IPS-15b (cell line): ENCODE results near the gene LSM7.

Experiments
- H3K27me3 ChIP-seq: one replicate; pipeline ENCODE4 v1.6.1; 2013; ENCODE audit warnings: low read length; ENCODE audit not compliant: control insufficient read depth, insufficient read depth
- H3K36me3 ChIP-seq: one replicate; pipeline ENCODE4 v1.6.1; 2013; ENCODE audit warnings: low read length; ENCODE audit not compliant: control insufficient read depth, insufficient read depth
- H3K4me1 ChIP-seq: one replicate; pipeline ENCODE4 v1.6.1; 2013; ENCODE audit warnings: mild to moderate bottlenecking, low read length; ENCODE audit not compliant: control insufficient read depth, insufficient read depth
- H3K4me3 ChIP-seq: one replicate; pipeline ENCODE4 v1.5.1; 2013; ENCODE audit warnings: low read depth, low read length
- H3K9ac ChIP-seq: one replicate; pipeline ENCODE4 v1.6.1; 2013; ENCODE audit warnings: low read depth, mild to moderate bottlenecking, low read length
- H3K9me3 ChIP-seq: one replicate; pipeline ENCODE4 v1.6.1; 2013; ENCODE audit warnings: mild to moderate bottlenecking, low read length; ENCODE audit not compliant: control insufficient read depth, insufficient read depth

Gene LSM7

GRCh38 chr19:2274931-2275535 is 53.4 kb downstream of the LSM7 start:
- Histone ChIP-seq H3K9ac (no peak overlapping the region), H3K9me3 (no peaks in the 10 kb centered on the region), H3K27me3 (no peaks in the 10 kb centered on the region), H3K36me3 (peaks cover 14% of the 10 kb centered on the region), H3K4me3 (no peak overlapping the region), H3K4me1 (peaks cover 2% of the 10 kb centered on the region)

DNA sequence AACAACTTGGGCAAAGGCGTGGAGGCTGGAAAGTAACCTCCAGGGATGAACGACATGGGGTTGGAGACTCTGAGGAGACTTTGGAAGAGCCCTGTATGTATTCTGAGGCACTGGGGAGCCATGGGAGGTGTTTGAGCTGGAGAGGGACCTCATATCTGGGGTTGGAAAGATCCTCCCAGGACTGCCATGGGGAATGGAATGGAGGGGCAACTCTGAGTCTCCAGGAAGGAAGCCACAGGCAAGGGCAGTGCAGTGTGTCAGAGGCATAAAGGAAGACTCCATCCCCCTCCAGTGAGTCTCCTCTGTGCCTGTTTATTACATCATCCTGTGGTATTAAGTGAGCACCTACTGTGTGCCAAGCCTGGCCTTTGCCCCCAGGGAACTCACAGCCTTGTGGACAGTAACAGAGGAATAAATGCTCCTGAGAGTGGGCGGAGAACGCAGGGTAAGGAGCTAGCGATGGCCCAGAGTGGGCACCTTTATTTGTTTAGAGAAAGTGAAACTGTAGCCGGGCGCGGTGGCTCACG is 54.1 kb downstream of the LSM7 start:
- H3K9me3 ChIP-seq: no peaks in the 10 kb centered on the region
- H3K4me1 ChIP-seq: peaks cover 2% of the 10 kb centered on the region
- peak overlapping the region; percentile 11 for H3K4me3 ChIP-seq
- no peak overlapping the region for H3K9ac ChIP-seq
- no peaks in the 10 kb centered on the region for H3K27me3 ChIP-seq
- H3K36me3 ChIP-seq: peaks cover 17% of the 10 kb centered on the region

- Histone ChIP-seq H3K9ac (no peak overlapping the region), H3K4me3 (peak overlapping the region; percentile 11), H3K9me3 (no peaks in the 10 kb centered on the region), H3K27me3 (no peaks in the 10 kb centered on the region), H3K36me3 (peaks cover 17% of the 10 kb centered on the region), H3K4me1 (peaks cover 3% of the 10 kb centered on the region)
Observed at GRCh38 chr19:2273356-2274184, 54.8 kb downstream of the LSM7 start.
